ENCODE measurements around the gene ZNF217. TPM values are rescaled to one million over a fixed set of nuclear protein-coding genes. Genes with fewer than 3 reads are reported as not detected.
A peak's percentile ranks its signal among the peaks of the same experiment; 100 is the strongest.
"Not testable (repeated sequence)": the region's sequence is repeated elsewhere in the genome, so short reads cannot be mapped to it uniquely, and the experiment has no call there.

Gene ZNF217
- total RNA-seq, 1 donor from 2014 or later = 8.9 TPM

DNA sequence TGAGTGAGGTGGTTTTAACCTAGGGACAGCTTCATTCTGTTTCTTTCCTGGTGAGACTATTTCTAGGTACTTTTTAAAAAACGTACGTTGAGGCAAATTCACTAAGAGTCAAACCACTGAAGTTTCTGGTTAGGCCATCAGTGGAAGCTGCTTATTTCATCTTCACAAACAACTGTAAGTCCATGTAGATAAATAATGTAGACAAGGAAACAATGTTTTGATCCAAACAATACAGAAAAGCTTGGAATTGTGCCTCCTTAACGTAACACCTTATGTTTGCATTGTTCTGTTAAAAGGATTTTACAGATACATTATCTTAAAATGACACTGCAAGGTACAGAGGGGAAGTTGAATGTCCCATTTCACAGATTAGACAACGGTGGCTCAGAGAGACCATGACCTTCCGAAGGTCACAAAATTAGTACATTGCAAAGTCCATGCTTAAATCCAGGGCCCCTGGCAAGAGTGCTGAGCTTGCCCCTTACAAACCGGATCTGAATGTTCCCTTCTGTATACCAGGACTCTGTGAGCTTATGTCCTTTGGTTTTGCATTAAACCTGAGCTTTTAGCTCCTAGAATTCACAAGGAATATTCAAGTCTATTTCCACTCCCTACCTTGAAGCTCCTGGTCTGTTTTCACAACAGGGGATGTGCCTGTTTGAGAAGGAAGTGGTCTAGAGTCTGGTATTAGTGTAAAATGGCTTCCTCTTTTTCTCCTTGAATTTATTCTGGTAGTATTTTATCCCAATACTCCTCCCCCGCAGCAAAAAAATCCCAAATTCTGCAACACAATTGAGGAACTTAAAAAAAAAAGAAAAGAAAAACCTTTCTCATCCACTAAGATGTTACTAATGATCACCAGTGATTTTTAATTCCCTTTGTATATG lies 28.9 kb upstream of the ZNF217 start:
- TF ChIP-seq, protein P1, sequence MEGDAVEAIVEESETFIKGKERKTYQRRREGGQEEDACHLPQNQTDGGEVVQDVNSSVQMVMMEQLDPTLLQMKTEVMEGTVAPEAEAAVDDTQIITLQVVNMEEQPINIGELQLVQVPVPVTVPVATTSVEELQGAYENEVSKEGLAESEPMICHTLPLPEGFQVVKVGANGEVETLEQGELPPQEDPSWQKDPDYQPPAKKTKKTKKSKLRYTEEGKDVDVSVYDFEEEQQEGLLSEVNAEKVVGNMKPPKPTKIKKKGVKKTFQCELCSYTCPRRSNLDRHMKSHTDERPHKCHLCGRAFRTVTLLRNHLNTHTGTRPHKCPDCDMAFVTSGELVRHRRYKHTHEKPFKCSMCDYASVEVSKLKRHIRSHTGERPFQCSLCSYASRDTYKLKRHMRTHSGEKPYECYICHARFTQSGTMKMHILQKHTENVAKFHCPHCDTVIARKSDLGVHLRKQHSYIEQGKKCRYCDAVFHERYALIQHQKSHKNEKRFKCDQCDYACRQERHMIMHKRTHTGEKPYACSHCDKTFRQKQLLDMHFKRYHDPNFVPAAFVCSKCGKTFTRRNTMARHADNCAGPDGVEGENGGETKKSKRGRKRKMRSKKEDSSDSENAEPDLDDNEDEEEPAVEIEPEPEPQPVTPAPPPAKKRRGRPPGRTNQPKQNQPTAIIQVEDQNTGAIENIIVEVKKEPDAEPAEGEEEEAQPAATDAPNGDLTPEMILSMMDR (IDR thresholded peaks at IDR 0.05) = no peak
- Histone ChIP-seq H3K4me3 (no peak overlapping the region), H3K36me3 (no peaks in the 10 kb centered on the region), H3K9me3 (no peaks in the 10 kb centered on the region), H3K27ac (peak overlapping the region; percentile 86 to 94), H3K4me1 (peaks cover 12 to 22% of the 10 kb centered on the region in 2 donors), H3K27me3 (no peaks in the 10 kb centered on the region)
- peak in 1 of 2 donors; percentile 44 for DNase-seq (ENCODE audit: low spot score in 2 of 2)
- intact Hi-C loops (cut with DNase I) = loop anchor here (1.0 to 5.0 kb wide), 3 partner anchors 28 to 40 kb away; no protein-coding TSS in a partner anchor

DNA sequence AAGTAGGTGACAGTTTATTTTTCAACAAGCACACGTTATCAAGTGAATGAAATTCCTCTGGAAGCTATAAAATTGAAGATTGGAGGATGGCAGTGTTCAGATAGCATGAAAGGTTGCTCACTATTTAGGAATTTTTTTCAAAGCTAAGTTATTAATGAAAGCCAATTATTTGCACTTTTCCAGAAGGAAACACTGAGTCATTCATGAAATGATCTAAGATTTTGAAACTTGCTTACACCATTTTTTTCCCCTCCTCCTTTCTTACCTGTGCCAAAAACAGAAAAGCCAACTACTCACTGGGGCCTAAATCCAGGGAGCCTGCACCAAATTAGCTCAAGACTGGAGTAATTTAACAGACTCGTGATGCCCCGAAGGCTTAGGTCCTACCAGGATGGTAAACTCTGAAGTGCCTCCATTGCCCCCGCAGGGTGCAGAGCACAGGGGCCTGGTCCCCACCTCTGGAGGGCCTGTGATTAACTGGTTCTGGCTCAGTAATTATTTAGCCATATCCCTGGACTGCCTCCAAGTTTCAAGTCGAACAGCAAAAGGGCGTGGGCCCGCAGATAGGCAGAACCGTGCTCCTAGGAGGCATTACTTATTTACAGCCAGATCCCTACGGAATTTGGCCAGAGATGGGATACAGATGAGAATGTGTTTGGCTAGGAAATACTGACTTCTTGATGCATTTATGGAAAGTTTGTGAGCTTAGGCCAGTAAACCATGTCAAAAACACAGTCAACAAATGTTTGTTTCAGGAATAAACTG lies 28.0 kb upstream of the ZNF217 start:
- TF ChIP-seq, protein P1 (IDR thresholded peaks at IDR 0.05) = no peak
- intact Hi-C loops (cut with DNase I) = loop anchor here (1.0 to 5.0 kb wide), 3 partner anchors 9 to 39 kb away; no protein-coding TSS in a partner anchor
- Histone ChIP-seq H3K9me3 (no peaks in the 10 kb centered on the region), H3K36me3 (no peaks in the 10 kb centered on the region), H3K4me1 (peaks cover 12 to 22% of the 10 kb centered on the region in 2 donors), H3K27me3 (no peaks in the 10 kb centered on the region), H3K4me3 (no peak overlapping the region), H3K27ac (peak overlapping the region; percentile 86 to 94)
- peak in 1 of 2 donors; percentile 76 for DNase-seq (ENCODE audit: low spot score in 2 of 2)

DNA sequence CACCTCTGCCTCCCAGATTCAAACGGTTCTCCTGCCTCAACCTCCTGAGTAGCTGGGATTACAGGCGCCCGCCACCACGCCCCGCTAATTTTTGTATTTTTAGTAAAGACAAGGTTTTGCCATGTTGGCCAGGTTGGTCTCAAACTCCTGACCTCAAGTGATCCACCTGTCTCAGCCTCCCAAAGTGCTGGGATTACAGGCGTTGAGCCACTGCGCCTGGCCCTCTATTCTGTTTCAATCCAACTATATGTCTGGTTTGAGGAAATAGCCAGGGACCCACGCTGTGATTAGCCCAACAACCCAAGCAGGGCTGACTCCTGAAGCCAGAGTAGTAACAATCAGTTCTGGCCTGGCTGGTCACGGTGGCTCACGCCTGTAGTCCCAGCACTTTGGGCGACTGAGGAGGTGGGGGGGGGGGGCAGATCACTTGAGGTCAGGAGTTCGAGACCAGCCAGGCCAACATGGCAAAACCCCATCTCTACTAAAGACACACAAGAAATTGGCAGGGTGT lies 24.9 kb upstream of the ZNF217 start:
- DNase-seq (ENCODE audit: low spot score in 2 of 2) = peak in 1 of 2 donors; percentile 24
- intact Hi-C loops (cut with DNase I) = not testable (repeated sequence)

DNA sequence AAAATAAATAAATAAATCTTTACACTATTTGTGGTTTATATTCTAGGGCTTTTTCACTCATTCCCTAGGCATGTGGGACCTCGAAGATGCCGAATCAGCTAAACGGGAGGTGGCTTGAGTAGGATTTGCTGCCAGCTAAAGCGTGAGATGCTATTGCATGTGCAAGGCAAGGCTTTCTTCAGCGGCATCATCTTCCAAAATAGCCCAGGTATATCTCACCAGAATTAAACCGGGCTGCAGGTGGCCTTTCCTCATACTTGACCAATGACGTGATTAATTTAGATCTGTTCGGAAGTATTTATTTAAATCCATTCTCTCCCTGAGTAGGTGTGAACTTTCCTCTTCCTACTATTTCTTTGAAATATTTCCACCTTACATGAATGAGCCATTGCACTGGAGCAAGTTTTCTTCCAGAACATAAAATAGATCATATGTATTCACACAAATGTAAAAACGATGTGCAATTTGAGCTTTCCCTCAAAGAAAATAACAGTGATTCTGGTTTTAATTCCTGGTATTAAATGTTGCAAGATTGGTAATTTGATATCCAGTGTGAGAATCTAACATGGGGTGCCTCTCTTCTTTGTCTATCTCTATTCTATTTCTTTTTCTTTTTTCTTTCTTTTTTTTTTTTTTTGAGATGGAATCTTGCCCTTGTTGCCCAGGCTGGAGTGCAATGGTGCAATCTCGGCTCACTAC lies 24.3 kb upstream of the ZNF217 start:
- TF ChIP-seq, protein P1 (IDR thresholded peaks at IDR 0.05) = no peak
- Histone ChIP-seq H3K4me1 (peaks cover 12 to 19% of the 10 kb centered on the region in 2 donors), H3K4me3 (no peak overlapping the region), H3K27me3 (no peaks in the 10 kb centered on the region), H3K9me3 (no peaks in the 10 kb centered on the region), H3K36me3 (no peaks in the 10 kb centered on the region), H3K27ac (no peak overlapping the region)
- intact Hi-C loops (cut with DNase I) = no loop called here
- peak in 1 of 2 donors; percentile 24 for DNase-seq (ENCODE audit: low spot score in 2 of 2)

More for the DNA sequence above, 24.9 kb upstream of the ZNF217 start:
- H3K4me1 ChIP-seq = peaks cover 12 to 22% of the 10 kb centered on the region in 2 donors
- not testable (repeated sequence) for H3K27me3 ChIP-seq, H3K4me3 ChIP-seq, H3K9me3 ChIP-seq, H3K27ac ChIP-seq, H3K36me3 ChIP-seq

DNA sequence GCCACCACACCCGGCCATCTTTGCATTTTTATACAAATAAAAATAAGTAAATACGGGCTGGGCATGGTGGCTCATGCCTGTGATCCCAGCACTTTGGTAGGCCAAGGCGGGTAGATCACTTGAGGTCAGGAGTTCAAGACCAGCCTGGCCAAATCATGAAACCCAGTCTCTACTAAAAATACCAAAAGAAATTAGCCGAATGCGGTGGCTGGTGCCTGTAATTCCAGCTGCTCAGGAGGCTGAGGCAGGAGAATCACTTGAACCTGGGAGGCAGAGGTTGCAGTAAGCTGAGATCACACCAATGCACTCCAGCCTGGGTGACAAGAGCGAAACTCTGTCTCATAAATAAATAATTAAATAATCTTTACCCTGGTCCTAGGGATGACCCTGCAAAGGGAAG lies 22.9 kb upstream of the ZNF217 start:
- intact Hi-C loops (cut with DNase I); H3K27ac ChIP-seq; H3K36me3 ChIP-seq; H3K4me3 ChIP-seq; H3K27me3 ChIP-seq; H3K9me3 ChIP-seq: not testable (repeated sequence)
- peak in 1 of 2 donors; percentile 48 for DNase-seq (ENCODE audit: low spot score in 2 of 2)
- peaks cover 0 to 13% of the 10 kb centered on the region in 2 donors for H3K4me1 ChIP-seq

DNA sequence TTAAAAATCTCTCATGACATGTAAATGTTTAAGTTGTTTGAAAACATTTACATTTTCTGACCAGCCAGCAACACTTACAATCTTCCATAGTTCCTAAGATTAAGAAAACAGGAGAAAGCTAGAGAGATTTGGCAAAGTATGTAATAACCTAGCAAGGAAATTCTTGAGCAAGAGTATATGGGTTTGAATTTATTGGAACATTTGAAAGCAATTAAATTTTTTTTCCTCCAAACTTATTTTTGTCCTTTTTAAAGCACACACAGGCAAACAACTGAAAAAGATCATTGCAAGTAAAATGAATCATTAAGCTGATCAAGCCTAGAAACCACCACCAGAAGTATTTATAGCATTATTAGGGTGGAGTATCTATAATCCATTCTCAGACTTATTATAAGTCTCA lies 20.1 kb upstream of the ZNF217 start:
- no peak for DNase-seq (ENCODE audit: low spot score in 2 of 2)
- intact Hi-C loops (cut with DNase I) = no loop called here
- no peaks in the 10 kb centered on the region for H3K36me3 ChIP-seq
- H3K27me3 ChIP-seq = no peaks in the 10 kb centered on the region
- TF ChIP-seq, protein P1 (IDR thresholded peaks at IDR 0.05) = no peak
- H3K27ac ChIP-seq = peak overlapping the region in 1 of 2 donors; percentile 36
- no peak overlapping the region for H3K4me3 ChIP-seq
- H3K9me3 ChIP-seq = no peaks in the 10 kb centered on the region
- H3K4me1 ChIP-seq = peaks cover 0 to 10% of the 10 kb centered on the region in 2 donors

DNA sequence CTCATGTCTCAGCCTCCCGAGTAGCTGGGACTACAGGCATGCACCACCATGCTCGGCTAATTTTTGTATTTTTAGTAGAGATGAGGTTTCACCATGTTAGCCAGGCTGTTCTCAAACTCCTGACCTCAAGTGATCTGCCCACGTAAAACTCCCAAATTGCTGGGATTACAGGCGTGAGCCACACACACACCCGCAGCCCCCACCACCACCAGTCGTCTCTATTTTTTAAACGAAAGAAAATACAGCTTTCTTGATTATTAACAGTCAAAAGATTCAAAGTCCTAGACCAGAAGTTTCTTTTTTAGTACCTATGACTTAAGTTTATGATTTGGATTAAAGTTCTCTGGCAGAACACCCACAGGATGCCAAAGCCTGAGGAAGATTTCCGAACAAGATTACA lies 18.6 kb upstream of the ZNF217 start:
- DNase-seq (ENCODE audit: low spot score in 2 of 2) = peak in 1 of 2 donors; percentile 41
- Histone ChIP-seq H3K4me1 (peaks cover 0 to 10% of the 10 kb centered on the region in 2 donors), H3K27ac (peak overlapping the region; percentile 22 to 76)
- not testable (repeated sequence) for H3K27me3 ChIP-seq, H3K36me3 ChIP-seq, H3K9me3 ChIP-seq, H3K4me3 ChIP-seq
- intact Hi-C loops (cut with DNase I) = loop anchor here (1.0 kb wide), 1 partner anchor 9 kb away; no protein-coding TSS in a partner anchor
